ENCODE results near the gene TRIM10.

The TRIM10 gene, protein sequence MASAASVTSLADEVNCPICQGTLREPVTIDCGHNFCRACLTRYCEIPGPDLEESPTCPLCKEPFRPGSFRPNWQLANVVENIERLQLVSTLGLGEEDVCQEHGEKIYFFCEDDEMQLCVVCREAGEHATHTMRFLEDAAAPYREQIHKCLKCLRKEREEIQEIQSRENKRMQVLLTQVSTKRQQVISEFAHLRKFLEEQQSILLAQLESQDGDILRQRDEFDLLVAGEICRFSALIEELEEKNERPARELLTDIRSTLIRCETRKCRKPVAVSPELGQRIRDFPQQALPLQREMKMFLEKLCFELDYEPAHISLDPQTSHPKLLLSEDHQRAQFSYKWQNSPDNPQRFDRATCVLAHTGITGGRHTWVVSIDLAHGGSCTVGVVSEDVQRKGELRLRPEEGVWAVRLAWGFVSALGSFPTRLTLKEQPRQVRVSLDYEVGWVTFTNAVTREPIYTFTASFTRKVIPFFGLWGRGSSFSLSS

DNA sequence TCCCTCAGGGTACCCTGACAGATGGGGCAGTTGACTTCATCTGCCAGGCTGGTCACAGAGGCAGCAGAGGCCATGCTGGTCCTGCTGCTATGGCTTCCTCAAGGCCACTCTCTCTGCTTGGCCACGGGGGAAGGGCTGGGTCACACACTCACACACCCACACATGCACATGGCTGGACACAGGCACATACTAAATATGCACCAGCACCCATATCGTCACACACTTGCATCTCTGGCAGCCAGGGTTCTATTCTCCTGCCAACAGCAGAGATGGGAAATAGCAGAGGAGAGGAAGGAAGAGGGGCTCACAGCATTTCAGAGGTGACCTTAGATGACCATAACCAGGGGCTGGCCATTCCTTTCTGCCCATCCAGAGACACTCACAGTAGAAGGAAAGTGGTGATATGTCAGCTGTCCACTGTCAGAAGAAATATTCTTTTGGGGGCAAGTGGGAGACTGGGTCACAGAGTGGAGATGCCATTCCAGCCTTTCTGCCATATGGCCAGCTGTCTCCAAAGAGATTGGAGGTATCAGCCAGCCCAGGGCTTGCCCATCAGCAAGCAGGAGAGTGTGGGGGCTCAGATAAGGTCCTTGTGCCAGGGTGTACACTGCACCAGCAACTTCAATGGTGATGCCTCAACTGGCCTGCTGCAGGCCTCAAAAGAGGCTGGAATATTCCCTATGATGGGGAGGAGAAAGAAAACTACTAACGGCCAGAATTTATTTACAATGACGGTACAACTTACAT lies at the start of gene TRIM10:
Gene TRIM10, minus strand, starts transcription at position 427 of the 747 bp plus-strand sequence. Its CDS starts 353 bp downstream, at position 74.
- ATAC-seq (ENCODE audit: low read depth) = no peak
- no peaks in the 10 kb centered on the region for H3K36me3 Mint-ChIP-seq
- no peak for DNase-seq (ENCODE audit: low spot score in 2 of 2)
- H3K27ac Mint-ChIP-seq = no peak within 1 kb of the TSS
- no peaks in the 10 kb centered on the region for H3K4me1 Mint-ChIP-seq
- peaks cover 16% of the 10 kb centered on the region for H3K27me3 Mint-ChIP-seq
- no peaks in the 10 kb centered on the region for H3K9me3 Mint-ChIP-seq
- no peak within 1 kb of the TSS for H3K4me3 Mint-ChIP-seq

DNA sequence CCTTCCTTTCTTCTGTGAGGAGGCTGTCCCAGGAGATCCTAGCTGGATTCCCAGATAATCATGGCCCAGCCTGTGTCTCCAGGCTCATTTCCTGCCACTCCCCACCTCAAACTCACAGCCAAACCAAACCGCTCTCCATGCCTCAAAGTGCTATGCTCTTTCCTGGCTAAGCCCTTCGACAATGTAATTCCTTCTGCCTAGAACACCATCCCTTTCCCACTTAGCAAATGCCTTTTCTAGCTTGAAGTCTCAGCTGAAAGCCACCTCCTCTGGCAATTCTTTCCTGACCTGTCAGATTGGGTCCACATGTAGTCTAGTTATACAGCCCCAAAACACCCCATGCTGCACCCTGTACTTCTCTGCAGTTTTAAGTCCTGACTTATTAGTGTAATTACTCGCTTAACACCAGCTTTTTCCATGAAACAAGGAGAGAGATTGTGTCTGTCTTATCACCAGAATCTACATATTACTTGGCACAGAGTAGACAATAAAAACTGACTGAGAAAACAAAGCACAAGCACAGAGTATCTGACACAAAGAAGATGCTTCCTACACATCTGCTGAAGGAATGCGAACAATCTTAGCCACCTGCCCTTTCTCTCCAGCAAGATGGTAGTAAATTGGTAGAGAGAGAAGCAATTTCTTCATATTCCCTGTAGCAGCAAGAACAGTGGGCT lies 46.7 kb upstream of the TRIM10 start:
- peaks cover 58% of the 10 kb centered on the region for H3K4me1 Mint-ChIP-seq
- no peaks in the 10 kb centered on the region for H3K9me3 Mint-ChIP-seq
- no peaks in the 10 kb centered on the region for H3K27me3 Mint-ChIP-seq
- ATAC-seq (ENCODE audit: low read depth) (no peak), DNase-seq (ENCODE audit: low spot score in 2 of 2) (no peak)
- peak overlapping the region; percentile 7 for H3K27ac Mint-ChIP-seq
- peaks cover 15% of the 10 kb centered on the region for H3K36me3 Mint-ChIP-seq
- peak overlapping the region; percentile 43 for H3K4me3 Mint-ChIP-seq

DNA sequence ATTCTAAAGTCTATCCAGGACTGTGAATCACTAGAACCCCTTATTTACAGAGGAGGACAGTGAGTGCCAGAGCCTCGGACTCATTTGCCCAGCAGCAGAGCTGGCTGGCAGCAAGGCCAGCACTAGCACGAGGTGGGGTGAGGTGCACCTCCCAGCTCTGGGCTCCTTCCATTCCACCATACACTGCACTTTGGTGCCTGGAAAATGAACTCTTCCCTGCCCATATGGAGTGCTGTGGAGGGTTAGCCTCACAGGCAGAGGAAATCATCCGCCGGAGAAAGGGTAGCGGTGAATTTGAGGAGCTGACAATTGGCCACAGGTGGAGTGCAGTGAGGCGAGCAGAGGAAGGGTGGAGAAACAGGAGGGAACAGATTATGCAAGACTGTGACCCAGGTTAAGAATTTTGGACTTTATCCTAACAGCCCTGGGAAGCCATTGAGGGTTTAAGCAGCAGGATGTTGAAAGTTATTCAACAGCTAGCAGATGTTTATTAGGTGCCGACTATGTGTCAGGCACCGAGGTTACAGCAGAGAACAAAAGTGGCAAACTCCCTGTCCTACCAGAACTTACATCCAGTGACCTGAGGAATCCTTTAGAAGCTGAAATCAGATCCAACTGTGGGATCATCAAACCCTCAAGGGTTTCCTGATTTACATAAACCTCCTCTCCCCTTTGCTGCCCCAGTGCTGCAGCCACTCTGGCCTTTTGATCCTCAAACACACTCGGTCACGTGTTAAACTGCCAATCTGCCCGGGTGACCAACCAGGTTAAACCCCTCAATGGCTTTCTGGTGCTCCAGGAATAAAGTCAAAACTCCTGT lies 46.0 kb upstream of the TRIM10 start:
- Mint-ChIP-seq H3K27me3 (no peaks in the 10 kb centered on the region), H3K27ac (peak overlapping the region; percentile 7), H3K4me1 (peaks cover 59% of the 10 kb centered on the region), H3K9me3 (no peaks in the 10 kb centered on the region), H3K4me3 (peak overlapping the region; percentile 43), H3K36me3 (peaks cover 15% of the 10 kb centered on the region)
- no peak for ATAC-seq (ENCODE audit: low read depth)
- no peak for DNase-seq (ENCODE audit: low spot score in 2 of 2)

DNA sequence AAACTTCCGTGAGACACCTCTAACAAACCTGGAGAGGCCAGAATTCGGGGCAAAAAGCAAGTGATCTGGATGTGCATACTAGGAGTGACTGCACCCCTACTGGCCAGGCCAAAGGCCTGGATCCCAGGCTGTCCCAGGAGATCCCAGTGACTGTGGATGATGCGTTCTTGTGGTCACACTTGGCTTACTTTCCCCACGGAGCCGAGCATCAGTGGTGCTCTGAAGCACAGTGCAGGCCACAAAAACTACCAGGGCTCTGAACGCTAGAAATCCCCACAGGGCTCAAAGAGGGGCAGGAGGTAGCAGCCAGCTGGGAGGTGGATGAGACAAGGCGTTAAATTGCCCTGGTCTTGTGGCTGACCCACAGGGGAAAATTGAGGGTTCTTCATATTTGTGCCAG lies 45.1 kb upstream of the TRIM10 start:
- peaks cover 13% of the 10 kb centered on the region for H3K36me3 Mint-ChIP-seq
- H3K27ac Mint-ChIP-seq = peak overlapping the region; percentile 7
- peak overlapping the region; percentile 39 for H3K4me3 Mint-ChIP-seq
- H3K27me3 Mint-ChIP-seq = no peaks in the 10 kb centered on the region
- DNase-seq (ENCODE audit: low spot score in 2 of 2) (no peak), ATAC-seq (ENCODE audit: low read depth) (no peak)
- no peaks in the 10 kb centered on the region for H3K9me3 Mint-ChIP-seq
- peaks cover 59% of the 10 kb centered on the region for H3K4me1 Mint-ChIP-seq

DNA sequence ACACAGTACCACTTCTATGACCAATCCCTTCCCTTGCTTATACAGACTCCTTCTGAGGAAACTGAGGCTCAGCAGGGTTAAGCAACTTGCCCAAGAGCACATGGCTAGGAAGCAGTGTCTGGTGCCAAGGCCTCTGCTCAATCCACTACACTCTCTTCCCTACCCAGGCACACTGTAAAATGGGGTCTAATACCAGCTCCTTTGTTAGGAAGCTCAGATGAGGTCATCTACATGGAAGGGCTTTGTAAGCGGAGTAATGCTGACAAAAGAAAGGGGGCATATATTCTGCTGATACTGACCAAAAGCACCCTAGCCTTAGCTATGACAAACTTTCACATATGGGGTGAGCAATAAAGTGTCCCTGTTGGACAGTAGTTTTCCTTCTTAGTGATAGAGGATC lies 43.1 kb upstream of the TRIM10 start:
- no peak overlapping the region for H3K4me3 Mint-ChIP-seq
- peaks cover 10% of the 10 kb centered on the region for H3K36me3 Mint-ChIP-seq
- H3K27ac Mint-ChIP-seq = peak overlapping the region; percentile 42
- ATAC-seq (ENCODE audit: low read depth) (no peak), DNase-seq (ENCODE audit: low spot score in 2 of 2) (no peak)
- no peaks in the 10 kb centered on the region for H3K27me3 Mint-ChIP-seq
- H3K4me1 Mint-ChIP-seq = peaks cover 54% of the 10 kb centered on the region
- H3K9me3 Mint-ChIP-seq = no peaks in the 10 kb centered on the region

DNA sequence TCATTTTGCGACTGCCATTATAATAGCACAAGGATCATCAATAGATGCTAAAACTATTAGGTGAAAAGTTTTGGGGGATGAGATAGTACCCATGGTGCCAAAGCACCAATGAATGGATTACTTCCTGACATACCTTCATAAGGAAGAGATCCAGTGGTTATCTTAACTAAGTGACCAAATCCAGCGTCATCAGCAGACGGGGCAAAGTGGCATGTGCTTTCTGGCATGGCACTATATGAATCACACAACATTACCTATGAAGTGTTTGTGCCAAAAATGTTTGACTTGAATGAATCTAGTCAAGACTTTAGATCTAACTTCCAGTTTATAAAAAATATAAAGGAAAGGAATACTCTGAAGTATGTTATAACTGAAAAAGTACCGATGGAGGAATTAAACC lies 41.4 kb upstream of the TRIM10 start:
- no peak overlapping the region for H3K4me3 Mint-ChIP-seq
- H3K36me3 Mint-ChIP-seq = peaks cover 16% of the 10 kb centered on the region
- H3K27ac Mint-ChIP-seq = peak overlapping the region; percentile 95
- H3K9me3 Mint-ChIP-seq = no peaks in the 10 kb centered on the region
- H3K4me1 Mint-ChIP-seq = peaks cover 42% of the 10 kb centered on the region
- no peak for DNase-seq (ENCODE audit: low spot score in 2 of 2)
- no peaks in the 10 kb centered on the region for H3K27me3 Mint-ChIP-seq
- no peak for ATAC-seq (ENCODE audit: low read depth)

DNA sequence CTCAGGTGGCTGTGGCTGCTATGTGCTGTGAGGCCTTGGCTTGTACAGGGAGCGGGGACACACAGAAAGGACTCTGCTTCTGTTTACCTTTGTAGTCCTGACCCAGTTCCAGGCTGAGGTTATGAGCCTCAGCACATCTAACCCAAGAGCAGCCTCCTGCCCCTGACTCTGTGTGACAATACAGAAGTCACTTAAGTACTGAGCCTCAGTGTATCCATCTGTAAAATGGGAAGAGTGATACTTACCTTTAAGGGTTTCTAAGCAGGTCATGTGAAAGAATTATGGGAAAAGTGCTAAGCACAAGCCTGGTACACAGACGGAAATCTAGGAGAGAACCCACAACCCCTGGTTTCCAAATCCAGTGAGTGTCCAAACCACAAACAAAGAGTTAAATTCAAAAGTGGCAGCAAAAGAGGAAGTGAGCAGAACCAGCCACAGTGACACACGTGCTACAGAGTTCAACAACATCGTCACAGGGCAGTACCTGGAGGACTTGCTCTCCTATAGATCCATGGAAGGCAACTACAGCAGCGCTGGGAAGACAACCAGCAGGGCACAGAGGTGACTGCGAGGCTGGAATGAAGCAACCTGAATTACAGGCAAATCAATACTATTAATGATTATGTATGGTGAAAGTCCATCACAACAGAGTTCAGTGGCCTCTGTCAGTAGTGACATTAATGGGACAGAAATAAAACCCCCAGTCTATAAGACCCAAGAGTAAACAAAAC lies 39.7 kb upstream of the TRIM10 start:
- Mint-ChIP-seq H3K4me1 (peaks cover 34% of the 10 kb centered on the region), H3K27me3 (no peaks in the 10 kb centered on the region), H3K4me3 (peak overlapping the region; percentile 63), H3K9me3 (no peaks in the 10 kb centered on the region), H3K36me3 (peaks cover 24% of the 10 kb centered on the region), H3K27ac (peak overlapping the region; percentile 95)
- ATAC-seq (ENCODE audit: low read depth) (peak; percentile 98), DNase-seq (ENCODE audit: low spot score in 2 of 2) (peak; percentile 43 to 45)

DNA sequence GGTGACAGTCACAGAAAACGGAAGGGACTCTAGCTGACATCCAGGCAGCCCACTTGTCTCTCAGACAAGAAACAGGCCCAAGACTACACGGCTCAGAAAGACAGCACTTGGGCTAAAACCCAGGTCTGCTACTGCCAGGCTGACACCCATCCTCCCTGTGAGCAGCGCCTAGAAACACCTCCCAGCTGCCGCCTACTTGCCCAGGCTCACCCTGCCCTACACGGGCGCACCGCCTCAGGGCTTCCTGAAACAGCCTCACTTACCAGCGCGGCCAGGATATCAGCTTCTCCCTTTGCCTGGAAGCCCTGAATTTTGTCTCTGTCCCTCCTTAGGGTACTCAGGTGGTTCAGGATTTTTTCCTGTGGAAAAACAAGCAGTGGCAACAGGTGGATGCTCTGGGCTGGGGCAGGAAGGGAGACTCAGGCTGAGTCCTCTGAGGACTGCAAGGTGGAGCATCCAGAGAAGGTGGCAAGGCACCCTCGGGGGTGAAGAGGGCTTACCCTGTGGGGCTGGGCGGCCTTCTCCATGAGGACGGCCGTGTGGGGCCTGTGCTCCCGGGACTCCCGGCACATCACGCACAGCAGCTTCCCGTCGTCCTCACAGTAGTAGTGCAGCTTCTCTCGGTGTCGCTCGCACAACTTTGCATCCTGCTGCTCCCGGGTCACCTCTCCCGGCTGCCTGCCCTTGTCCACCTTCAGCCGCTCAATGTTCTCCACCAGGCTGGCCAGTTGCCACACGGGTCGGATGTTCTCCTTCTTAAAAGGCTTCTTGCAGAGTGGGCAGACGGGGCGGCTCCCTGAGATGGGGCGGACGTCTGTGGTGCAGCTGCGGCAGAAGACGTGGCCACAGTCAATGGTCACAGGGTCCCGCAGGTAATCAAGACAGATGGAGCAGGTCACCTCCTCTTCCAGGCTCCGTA lies 37.4 kb upstream of the TRIM10 start:
- H3K4me1 Mint-ChIP-seq = peaks cover 28% of the 10 kb centered on the region
- no peak for ATAC-seq (ENCODE audit: low read depth)
- no peaks in the 10 kb centered on the region for H3K9me3 Mint-ChIP-seq
- no peak overlapping the region for H3K4me3 Mint-ChIP-seq
- H3K36me3 Mint-ChIP-seq = peaks cover 26% of the 10 kb centered on the region
- H3K27me3 Mint-ChIP-seq = no peaks in the 10 kb centered on the region
- no peak overlapping the region for H3K27ac Mint-ChIP-seq
- no peak for DNase-seq (ENCODE audit: low spot score in 2 of 2)

DNA sequence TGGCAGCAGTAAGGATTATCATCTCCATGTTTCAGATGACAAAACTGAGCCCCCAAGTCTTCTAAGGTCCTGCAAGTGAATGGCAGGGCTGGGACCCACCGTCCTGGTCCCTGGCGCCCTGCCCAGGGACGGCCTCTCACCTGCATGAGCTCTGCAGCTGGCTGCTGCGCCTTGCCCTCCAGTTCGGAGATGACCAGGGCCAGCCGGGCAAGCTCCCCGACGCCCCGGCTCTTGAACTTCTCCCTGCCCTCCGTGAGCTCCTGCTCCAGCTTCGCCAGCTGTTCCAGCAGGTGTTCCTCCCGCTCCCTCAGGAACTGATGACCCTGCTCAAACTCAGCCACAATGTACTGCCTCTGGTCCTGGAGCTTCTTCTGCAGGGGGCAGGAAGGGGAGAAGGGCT lies 35.4 kb upstream of the TRIM10 start:
- no peaks in the 10 kb centered on the region for H3K9me3 Mint-ChIP-seq
- no peak for ATAC-seq (ENCODE audit: low read depth)
- peaks cover 21% of the 10 kb centered on the region for H3K4me1 Mint-ChIP-seq
- no peak for DNase-seq (ENCODE audit: low spot score in 2 of 2)
- no peak overlapping the region for H3K27ac Mint-ChIP-seq
- H3K27me3 Mint-ChIP-seq = no peaks in the 10 kb centered on the region
- no peak overlapping the region for H3K4me3 Mint-ChIP-seq
- H3K36me3 Mint-ChIP-seq = peaks cover 33% of the 10 kb centered on the region

DNA sequence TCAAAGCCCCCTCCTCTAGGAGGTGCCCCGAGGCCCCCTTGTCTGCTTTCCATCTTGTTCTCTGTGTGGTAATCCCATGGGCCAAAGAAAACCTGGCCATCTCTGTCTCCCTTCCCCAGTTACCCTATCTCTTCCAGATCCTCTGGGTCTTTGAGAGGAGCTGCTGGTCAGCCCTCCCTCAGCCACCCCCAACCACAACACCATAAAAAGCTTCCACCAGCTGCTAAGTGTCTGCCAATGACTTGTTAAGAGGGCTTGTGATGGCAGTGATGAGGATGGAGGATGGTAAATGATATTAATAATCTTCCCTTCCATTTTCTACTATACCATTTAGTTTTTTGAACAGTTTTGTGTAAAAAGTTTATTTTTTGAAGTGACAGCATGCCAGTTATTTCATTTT lies 34.9 kb upstream of the TRIM10 start:
- Mint-ChIP-seq H3K36me3 (peaks cover 36% of the 10 kb centered on the region), H3K4me3 (no peak overlapping the region), H3K27ac (peak overlapping the region; percentile 63), H3K27me3 (no peaks in the 10 kb centered on the region), H3K4me1 (peaks cover 17% of the 10 kb centered on the region), H3K9me3 (no peaks in the 10 kb centered on the region)
- ATAC-seq (ENCODE audit: low read depth) (no peak), DNase-seq (ENCODE audit: low spot score in 2 of 2) (no peak)

DNA sequence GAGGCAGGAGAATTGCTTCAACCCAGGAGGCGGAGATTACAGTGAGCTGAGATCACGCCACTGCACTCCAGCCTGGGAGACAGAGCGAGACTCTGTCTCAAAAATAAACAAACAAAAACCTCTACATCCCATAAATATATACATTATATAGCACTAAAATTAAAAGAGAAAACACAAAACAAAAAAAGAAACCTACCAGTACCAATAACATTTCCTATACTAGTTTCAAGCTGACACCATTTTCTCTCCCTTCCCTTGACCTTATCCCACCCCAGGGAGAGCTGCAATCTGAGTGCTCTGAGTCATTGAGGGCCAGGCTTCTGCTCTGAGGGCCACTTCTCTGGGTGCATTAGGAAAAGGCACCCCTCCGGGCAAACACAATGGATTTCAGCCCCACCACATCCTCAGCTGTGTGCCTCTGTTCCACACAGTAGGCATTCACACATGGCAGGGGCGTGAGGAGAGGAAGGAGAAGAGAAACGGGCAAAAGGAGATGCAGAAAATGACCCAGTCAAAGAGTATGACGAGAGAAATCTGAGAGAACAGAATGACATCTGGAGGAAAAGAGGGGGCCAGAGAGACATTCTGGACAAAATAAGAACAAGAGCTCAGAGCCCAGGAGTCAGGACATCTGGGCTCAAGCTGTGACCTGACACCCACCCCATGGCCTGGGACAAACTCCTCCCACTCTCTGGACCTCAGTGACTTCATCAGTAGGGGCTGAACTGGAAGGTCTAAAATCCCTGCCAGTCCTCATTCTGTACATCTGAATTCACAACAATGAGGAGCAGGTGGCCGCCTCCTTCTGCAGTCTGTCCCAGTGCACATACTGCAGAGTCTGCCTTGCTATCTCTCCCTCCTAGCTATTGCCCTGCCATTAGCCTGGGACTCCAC lies 34.0 kb upstream of the TRIM10 start:
- ATAC-seq (ENCODE audit: low read depth) (no peak), DNase-seq (ENCODE audit: low spot score in 2 of 2) (no peak)
- Mint-ChIP-seq H3K27ac (peak overlapping the region; percentile 60), H3K4me3 (no peak overlapping the region), H3K4me1 (peaks cover 10% of the 10 kb centered on the region), H3K27me3 (no peaks in the 10 kb centered on the region), H3K9me3 (no peaks in the 10 kb centered on the region), H3K36me3 (peaks cover 44% of the 10 kb centered on the region)

Measured in memory B cell (primary cell).